ENCODE measurements around the gene IDH3B. TPM values are rescaled to one million over a fixed set of nuclear protein-coding genes. Genes with fewer than 3 reads are reported as not detected.

IDH3B gene
- total RNA-seq, 2 donors from 2014 or later, result 65.4 to 77.1 TPM

DNA sequence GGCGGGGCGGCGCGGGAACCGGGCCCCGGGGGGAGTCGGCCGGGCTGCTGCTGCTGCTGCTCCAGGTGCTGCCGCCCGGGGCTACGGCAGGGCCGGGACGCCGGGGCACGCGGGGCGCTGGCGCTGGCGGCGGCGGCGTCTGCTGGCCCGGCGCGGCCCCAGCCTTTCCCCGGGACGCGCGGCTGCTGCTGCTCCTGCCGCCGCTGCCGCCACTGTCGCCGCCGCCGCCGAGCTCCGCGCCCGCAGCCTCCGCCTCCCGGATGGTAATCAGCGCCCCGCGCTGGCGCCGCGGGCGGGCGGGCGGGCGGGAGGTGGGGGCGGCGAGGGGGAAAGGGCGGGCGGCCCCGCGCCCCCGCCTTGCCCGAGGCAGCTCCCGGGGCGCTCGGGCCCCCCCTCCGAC, 28.9 kb upstream of the IDH3B start:
- Histone ChIP-seq H3K9me3 (no peaks in the 10 kb centered on the region), H3K27me3 (peaks cover 0 to 6% of the 10 kb centered on the region in 2 donors), H3K4me1 (peaks cover 14% of the 10 kb centered on the region), H3K27ac (no peak overlapping the region), H3K36me3 (replicated peaks in 1 of 2; ENCODE audit: insufficient read depth in 1 of 2, low read depth in 2 of 2) (no peaks in the 10 kb centered on the region), H3K4me3 (no peak overlapping the region)
- DNase-seq (peak in 1 of 4 donors; percentile 20), ATAC-seq (peak; percentile 31)
- intact Hi-C loops (cut with DNase I), result no loop called here
- 1% methylated on average over 26 of the region's 64 CpGs; no CpG with 5 or more reads in 1 of the 2 donors for WGBS, 2 donors
- TF ChIP-seq, protein P1, sequence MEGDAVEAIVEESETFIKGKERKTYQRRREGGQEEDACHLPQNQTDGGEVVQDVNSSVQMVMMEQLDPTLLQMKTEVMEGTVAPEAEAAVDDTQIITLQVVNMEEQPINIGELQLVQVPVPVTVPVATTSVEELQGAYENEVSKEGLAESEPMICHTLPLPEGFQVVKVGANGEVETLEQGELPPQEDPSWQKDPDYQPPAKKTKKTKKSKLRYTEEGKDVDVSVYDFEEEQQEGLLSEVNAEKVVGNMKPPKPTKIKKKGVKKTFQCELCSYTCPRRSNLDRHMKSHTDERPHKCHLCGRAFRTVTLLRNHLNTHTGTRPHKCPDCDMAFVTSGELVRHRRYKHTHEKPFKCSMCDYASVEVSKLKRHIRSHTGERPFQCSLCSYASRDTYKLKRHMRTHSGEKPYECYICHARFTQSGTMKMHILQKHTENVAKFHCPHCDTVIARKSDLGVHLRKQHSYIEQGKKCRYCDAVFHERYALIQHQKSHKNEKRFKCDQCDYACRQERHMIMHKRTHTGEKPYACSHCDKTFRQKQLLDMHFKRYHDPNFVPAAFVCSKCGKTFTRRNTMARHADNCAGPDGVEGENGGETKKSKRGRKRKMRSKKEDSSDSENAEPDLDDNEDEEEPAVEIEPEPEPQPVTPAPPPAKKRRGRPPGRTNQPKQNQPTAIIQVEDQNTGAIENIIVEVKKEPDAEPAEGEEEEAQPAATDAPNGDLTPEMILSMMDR (IDR thresholded peaks at IDR 0.05), result no peak
- no peak for TF ChIP-seq POLR2A (IDR thresholded peaks at IDR 0.05)

DNA sequence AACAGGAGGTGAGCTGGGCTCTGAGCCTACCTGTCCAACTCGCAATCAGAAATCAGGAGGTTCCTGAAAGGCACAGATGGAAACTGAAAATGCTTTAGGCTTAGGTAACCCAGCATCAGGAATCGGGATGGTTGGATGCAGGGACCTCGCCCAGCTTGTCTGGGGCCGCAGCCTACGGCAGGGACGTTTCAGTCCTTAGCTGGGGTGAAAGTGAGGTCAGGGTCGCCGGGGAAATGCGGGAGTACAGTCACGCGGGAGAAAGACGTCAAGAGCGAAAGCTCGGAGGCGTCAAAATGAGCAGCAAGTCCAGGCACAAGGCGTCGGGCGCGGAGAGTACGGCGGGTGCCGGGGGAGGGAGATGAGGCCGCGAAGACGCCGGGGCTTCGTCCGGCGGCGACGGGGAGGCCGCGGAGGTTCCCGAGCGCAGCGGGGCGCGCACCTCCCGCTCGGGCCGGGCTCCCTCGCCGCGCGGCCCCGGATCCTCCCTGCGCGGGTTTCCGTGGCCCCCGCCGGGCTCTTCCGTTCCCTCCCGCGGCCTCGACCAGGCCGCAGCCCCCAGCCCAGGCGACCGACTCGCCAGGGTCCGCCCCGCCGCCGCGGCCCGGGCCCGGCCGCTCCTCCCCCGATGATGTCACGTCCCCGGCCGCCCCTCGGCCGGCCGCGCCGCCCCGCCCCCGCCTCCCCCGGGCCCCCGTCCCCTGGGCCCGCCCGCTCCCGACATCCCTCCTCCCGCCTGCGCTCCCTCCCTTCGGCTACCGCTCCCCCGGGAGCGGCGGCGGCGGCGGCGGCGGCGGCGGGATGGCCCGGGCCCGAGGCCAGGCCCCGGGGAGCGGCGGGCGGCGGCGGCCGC, 28.2 kb upstream of the IDH3B start, which contains the start of gene EBF4:
Gene EBF4 (plus strand): TSS at position 745 of the 850 bp plus-strand sequence. CDS start 866 bp downstream, outside the sequence.
- TF ChIP-seq, protein P1 (IDR thresholded peaks at IDR 0.05), result no peak
- TF ChIP-seq POLR2A (IDR thresholded peaks at IDR 0.05), result peak; percentile 18 to 46 (median 19)
- no peaks in the 10 kb centered on the region for H3K9me3 ChIP-seq
- H3K36me3 ChIP-seq (replicated peaks in 1 of 2; ENCODE audit: insufficient read depth in 1 of 2, low read depth in 2 of 2), result no peaks in the 10 kb centered on the region
- ATAC-seq (peak; percentile 76), DNase-seq (peak; percentile 44 to 67 (median 52))
- peaks cover 14% of the 10 kb centered on the region for H3K4me1 ChIP-seq
- H3K4me3 ChIP-seq, result peak within 1 kb of the TSS in 1 of 2 donors; percentile 22
- peak within 1 kb of the TSS; percentile 59 to 77 (median 66) for H3K27ac ChIP-seq
- intact Hi-C loops (cut with DNase I), result no loop called here
- 3 to 8% methylated on average over 34 to 48 of the region's 106 CpGs for WGBS, 2 donors
- H3K27me3 ChIP-seq, result peaks cover 0 to 6% of the 10 kb centered on the region in 2 donors

DNA sequence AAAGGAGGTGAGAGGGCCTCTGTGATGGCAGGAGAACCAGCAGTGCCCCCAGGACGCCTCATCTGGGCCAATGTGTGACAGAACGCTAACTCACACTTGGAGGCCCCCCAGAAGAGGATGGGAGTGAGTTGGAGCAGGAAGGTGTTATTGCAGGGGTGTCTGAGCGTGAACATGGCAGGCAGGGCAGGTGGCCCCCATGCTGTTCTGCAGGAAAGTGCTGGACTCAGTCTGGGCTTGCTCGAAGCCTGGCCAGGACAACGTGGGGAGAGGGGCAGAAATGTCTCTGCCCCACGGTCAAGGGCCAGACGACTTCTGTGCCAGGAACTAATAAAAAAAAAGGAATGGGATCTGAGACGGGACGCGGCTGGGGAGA, 27.6 kb upstream of the IDH3B start:
- H3K27me3 ChIP-seq, result peaks cover 0 to 9% of the 10 kb centered on the region in 2 donors
- H3K4me3 ChIP-seq, result no peak overlapping the region
- 43 to 54% methylated on average over 8 to 10 of the region's 10 CpGs for WGBS, 2 donors
- intact Hi-C loops (cut with DNase I), result no loop called here
- ATAC-seq, result no peak
- TF ChIP-seq POLR2A (IDR thresholded peaks at IDR 0.05), result no peak
- TF ChIP-seq, protein P1 (IDR thresholded peaks at IDR 0.05), result no peak
- H3K9me3 ChIP-seq, result no peaks in the 10 kb centered on the region
- no peaks in the 10 kb centered on the region for H3K36me3 ChIP-seq (replicated peaks in 1 of 2; ENCODE audit: insufficient read depth in 1 of 2, low read depth in 2 of 2)
- peaks cover 14% of the 10 kb centered on the region for H3K4me1 ChIP-seq
- H3K27ac ChIP-seq, result peak overlapping the region in 3 of 4 donors; percentile 59 to 77 (median 65)
- peak in 1 of 4 donors; percentile 14 for DNase-seq

DNA sequence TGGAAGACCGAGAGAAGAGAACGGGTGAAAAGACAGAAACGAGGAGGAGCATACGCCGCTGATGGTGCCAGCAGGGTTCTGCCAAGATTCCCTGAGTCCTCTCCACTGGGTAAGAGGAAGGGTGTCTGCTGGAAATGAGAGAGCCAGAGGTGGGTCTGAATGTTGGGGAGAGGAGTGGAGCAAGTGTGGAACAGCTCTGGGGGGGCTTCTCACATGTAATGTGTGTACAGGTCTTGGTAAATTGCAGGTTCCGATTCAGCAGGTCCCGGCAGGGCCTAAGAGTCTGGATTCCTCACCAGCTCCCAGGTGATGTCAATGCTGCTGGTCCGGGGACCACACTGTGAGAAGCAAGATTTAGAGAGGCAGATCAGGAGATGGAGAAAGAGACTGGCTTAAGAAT, 27.1 kb upstream of the IDH3B start:
- TF ChIP-seq POLR2A (IDR thresholded peaks at IDR 0.05), result no peak
- TF ChIP-seq, protein P1 (IDR thresholded peaks at IDR 0.05), result no peak
- ATAC-seq (no peak), DNase-seq (no peak)
- Histone ChIP-seq H3K27ac (no peak overlapping the region), H3K27me3 (peaks cover 0 to 13% of the 10 kb centered on the region in 2 donors), H3K9me3 (no peaks in the 10 kb centered on the region), H3K36me3 (replicated peaks in 1 of 2; ENCODE audit: insufficient read depth in 1 of 2, low read depth in 2 of 2) (no peaks in the 10 kb centered on the region), H3K4me1 (peaks cover 14% of the 10 kb centered on the region), H3K4me3 (no peak overlapping the region)
- WGBS, 2 donors, result 85 to 87% methylated on average over 8 of the region's 8 CpGs
- intact Hi-C loops (cut with DNase I), result no loop called here
